ENCODE measurements around the gene WDR64.

DNA sequence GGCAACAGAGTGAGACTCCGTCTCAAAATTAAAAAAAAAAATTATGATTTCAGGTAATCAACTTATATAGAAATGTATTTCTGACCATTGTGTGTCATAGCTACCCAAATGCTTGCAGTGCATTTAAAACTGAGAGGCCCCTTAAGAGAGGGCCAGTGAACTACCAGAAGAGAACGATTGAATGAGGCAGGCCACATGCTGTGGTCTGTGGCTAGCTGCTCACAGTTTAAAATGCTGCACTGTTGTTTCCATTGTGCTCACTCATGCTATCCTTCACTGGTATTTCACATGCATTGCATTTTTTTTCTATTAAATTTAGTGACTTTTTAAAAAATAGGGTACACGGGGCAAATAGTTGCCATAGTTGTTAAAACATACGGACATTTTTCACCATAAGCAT is 37.9 kb upstream of the WDR64 start:
- TF ChIP-seq, protein P1, sequence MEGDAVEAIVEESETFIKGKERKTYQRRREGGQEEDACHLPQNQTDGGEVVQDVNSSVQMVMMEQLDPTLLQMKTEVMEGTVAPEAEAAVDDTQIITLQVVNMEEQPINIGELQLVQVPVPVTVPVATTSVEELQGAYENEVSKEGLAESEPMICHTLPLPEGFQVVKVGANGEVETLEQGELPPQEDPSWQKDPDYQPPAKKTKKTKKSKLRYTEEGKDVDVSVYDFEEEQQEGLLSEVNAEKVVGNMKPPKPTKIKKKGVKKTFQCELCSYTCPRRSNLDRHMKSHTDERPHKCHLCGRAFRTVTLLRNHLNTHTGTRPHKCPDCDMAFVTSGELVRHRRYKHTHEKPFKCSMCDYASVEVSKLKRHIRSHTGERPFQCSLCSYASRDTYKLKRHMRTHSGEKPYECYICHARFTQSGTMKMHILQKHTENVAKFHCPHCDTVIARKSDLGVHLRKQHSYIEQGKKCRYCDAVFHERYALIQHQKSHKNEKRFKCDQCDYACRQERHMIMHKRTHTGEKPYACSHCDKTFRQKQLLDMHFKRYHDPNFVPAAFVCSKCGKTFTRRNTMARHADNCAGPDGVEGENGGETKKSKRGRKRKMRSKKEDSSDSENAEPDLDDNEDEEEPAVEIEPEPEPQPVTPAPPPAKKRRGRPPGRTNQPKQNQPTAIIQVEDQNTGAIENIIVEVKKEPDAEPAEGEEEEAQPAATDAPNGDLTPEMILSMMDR (IDR thresholded peaks at IDR 0.05; ENCODE audit: low read length) = no peak
- TF ChIP-seq EZH2 (IDR thresholded peaks at IDR 0.05; ENCODE audit: borderline replicate concordance, low read length) = no peak
